B cell (primary cell): ENCODE measurements around the gene APOO.

ENCODE experiments used
- CTCF ChIP-seq: fragments of 200-600 bp; IDR thresholded peaks from one replicate; pipeline ENCODE4 v1.8.0; 2022; ENCODE audit warnings: antibody characterized with exemption, mild to moderate bottlenecking
- EZH2 ChIP-seq: IDR thresholded peaks from 2 replicates; pipeline ENCODE4 v1.6.1; 2012; ENCODE audit warnings: borderline replicate concordance, low read depth, mild to moderate bottlenecking, moderate library complexity, low read length; ENCODE audit not compliant: insufficient read depth, poor library complexity, severe bottlenecking

- TF ChIP-seq EZH2 = no peak
- no peak for TF ChIP-seq CTCF
These were observed 18.7 kb downstream of the APOO start for GRCh38 chrX:23888887-23889501.
